Kidney (tissue), 14 donors: ENCODE measurements around the gene PDILT. TPM values are rescaled to one million over a fixed set of nuclear protein-coding genes. Genes with fewer than 3 reads are reported as not detected.

Source experiments
- DNase-seq, 5 donors: peaks; one replicate each; pipeline ENCODE4 v3.0.0-alpha.2; 2013 to 2020
- FAIRE-seq: peaks from 2 replicates; lab custom pipeline; 2012; peaks lifted over from hg19 to GRCh38; lab: Jason Lieb, UNC
- H3K27ac ChIP-seq, 2 donors: one replicate each; pipeline ENCODE4 v1.7.0; 2013; ENCODE audit warnings: low read depth in 2 of 2, low read length in 2 of 2, inconsistent platforms in 1 of 2
- H3K27me3 ChIP-seq: one replicate; pipeline ENCODE4 v1.7.1; 2013; ENCODE audit warnings: low read length, inconsistent platforms; ENCODE audit not compliant: control insufficient read depth, insufficient read depth
- H3K36me3 ChIP-seq, 3 donors: one replicate each; pipeline versions ENCODE4 v1.7.0 to v1.7.1; 2013; ENCODE audit warnings: low read length in 3 of 3, control low read depth in 1 of 3, inconsistent platforms in 1 of 3; ENCODE audit not compliant: insufficient read depth in 3 of 3, control insufficient read depth in 2 of 3
- H3K4me1 ChIP-seq, 3 donors: one replicate each; pipeline versions ENCODE4 v1.7.0 to v1.7.1; 2013; ENCODE audit warnings: low read length in 3 of 3, inconsistent platforms in 1 of 3, low read depth in 1 of 3; ENCODE audit not compliant: control insufficient read depth in 2 of 3, insufficient read depth in 2 of 3
- H3K4me3 ChIP-seq, 3 donors: one replicate each; pipeline versions ENCODE4 v1.7.0 to v1.8.1; 2013; ENCODE audit warnings: low read length in 3 of 3, control low read depth in 1 of 3, inconsistent platforms in 1 of 3
- H3K9ac ChIP-seq, 3 donors: one replicate each; pipeline versions ENCODE4 v1.7.0 to v1.7.1; 2013; ENCODE audit warnings: low read length in 3 of 3, control low read depth in 1 of 3, inconsistent platforms in 1 of 3
- H3K9me3 ChIP-seq, 3 donors: one replicate each; pipeline versions ENCODE4 v1.7.0 to v1.7.1; 2013; ENCODE audit warnings: low read length in 3 of 3, control low read depth in 1 of 3, inconsistent platforms in 1 of 3; ENCODE audit not compliant: control insufficient read depth in 2 of 3, insufficient read depth in 1 of 3
- intact Hi-C: fragments of 100-400 bp; cut with DNase I; formaldehyde crosslinking; loops from one replicate; pipeline ENCODE4 v1.11.1; 2022
- polyA plus RNA-seq: library from polyadenylated mRNA; stranded (reverse); fragments of 350-450 nt; fragmentation: Illumina TruSeq; extraction: RNeasy Lipid Tissue Mini Kit (QIAGEN cat#74804); gene quantifications from one replicate; pipeline ENCODE4 v1.2.3, GENCODE V29; 2014; ENCODE audit warnings: low read depth, low replicate concordance; ENCODE audit not compliant: insufficient read depth
- total RNA-seq: library from RNA; stranded (reverse); fragmentation: NEBNext Ultra II Directional; extraction: Animal tissue kit (Norgen Biotek cat#: 25700); gene quantifications from one replicate; pipeline ENCODE4 v1.2.1, GENCODE V29; 2021
- TF ChIP-seq, protein P1 (sequence below): IDR thresholded peaks from 3 replicates; pipeline ENCODE4 v1.5.1; 2012; ENCODE audit warnings: mild to moderate bottlenecking, moderate library complexity, borderline replicate concordance; ENCODE audit not compliant: insufficient read depth; ENCODE audit errors: extremely low read depth
- donor health status: control.
- donor health status: control.
- donor health status: control.
- donor health status: control.
- donor health status: control.
- donor health status: DM: yes; HTN: yes; CAD: no.
- donor health status: Normal renal cell carcinoma (clear cell type).

PDILT gene
- total and polyA plus RNA-seq, 2 donors from 2014 or later, result not detected

DNA sequence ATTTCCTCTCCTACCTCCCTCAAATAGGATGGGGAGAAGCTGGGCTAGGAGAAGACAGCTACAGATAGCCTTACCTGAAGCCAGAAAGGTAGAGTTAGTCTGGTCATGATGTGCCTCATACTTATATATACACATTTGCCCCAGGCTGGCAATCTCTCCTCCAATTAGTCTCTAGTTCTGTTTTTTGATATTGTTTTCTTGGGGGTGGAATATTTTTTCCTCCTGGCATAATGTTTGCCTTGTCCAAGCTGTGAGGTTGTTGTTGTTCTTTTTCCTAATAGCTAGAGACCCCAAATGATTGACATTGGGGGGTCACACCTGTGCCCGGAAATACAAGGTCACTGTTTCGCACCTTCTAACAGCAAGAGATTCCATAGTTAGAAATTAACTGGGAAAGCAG lies 51.9 kb downstream of the PDILT start, which contains the start of gene UMOD:
Gene UMOD, minus strand, starts transcription at position 101 of the 400 bp plus-strand sequence. CDS start 1,978 bp downstream, outside the sequence.
- Histone ChIP-seq H3K9me3 (no peaks in the 10 kb centered on the region), H3K27me3 (no peaks in the 10 kb centered on the region), H3K36me3 (no peaks in the 10 kb centered on the region), H3K4me3 (peak within 1 kb of the TSS in 2 of 3 donors; percentile 46 to 57), H3K9ac (peak within 1 kb of the TSS in 1 of 3 donors; percentile 68), H3K27ac (peak within 1 kb of the TSS; percentile 70 to 81), H3K4me1 (peaks cover 0 to 7% (median 4%) of the 10 kb centered on the region in 3 donors)
- intact Hi-C loops, result no loop called here
- TF ChIP-seq, protein P1, sequence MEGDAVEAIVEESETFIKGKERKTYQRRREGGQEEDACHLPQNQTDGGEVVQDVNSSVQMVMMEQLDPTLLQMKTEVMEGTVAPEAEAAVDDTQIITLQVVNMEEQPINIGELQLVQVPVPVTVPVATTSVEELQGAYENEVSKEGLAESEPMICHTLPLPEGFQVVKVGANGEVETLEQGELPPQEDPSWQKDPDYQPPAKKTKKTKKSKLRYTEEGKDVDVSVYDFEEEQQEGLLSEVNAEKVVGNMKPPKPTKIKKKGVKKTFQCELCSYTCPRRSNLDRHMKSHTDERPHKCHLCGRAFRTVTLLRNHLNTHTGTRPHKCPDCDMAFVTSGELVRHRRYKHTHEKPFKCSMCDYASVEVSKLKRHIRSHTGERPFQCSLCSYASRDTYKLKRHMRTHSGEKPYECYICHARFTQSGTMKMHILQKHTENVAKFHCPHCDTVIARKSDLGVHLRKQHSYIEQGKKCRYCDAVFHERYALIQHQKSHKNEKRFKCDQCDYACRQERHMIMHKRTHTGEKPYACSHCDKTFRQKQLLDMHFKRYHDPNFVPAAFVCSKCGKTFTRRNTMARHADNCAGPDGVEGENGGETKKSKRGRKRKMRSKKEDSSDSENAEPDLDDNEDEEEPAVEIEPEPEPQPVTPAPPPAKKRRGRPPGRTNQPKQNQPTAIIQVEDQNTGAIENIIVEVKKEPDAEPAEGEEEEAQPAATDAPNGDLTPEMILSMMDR, result no peak
- no peak for FAIRE-seq
- peak in 1 of 5 donors; percentile 15 for DNase-seq

- intact Hi-C loops, result no loop called here
- no peaks in the 10 kb centered on the region for H3K9me3 ChIP-seq
- FAIRE-seq (no peak), DNase-seq (no peak)
- H3K9ac ChIP-seq, result peak overlapping the region in 1 of 3 donors; percentile 62
- peak overlapping the region in 1 of 3 donors; percentile 57 for H3K4me3 ChIP-seq
- TF ChIP-seq, protein P1, result no peak
- no peaks in the 10 kb centered on the region for H3K27me3 ChIP-seq
- H3K36me3 ChIP-seq, result peaks cover 0 to 3% (median 0%) of the 10 kb centered on the region in 3 donors
- peaks cover 0 to 4% (median 4%) of the 10 kb centered on the region in 3 donors for H3K4me1 ChIP-seq
- peak overlapping the region in 1 of 2 donors; percentile 47 for H3K27ac ChIP-seq
Observed at GRCh38 chr16:20349615-20350014, 54.9 kb downstream of the PDILT start.

- H3K4me1 ChIP-seq, result peaks cover 0 to 4% (median 4%) of the 10 kb centered on the region in 3 donors
- H3K27me3 ChIP-seq, result no peaks in the 10 kb centered on the region
- peaks cover 0 to 3% (median 0%) of the 10 kb centered on the region in 3 donors for H3K36me3 ChIP-seq
- peak overlapping the region in 1 of 2 donors; percentile 76 for H3K27ac ChIP-seq
- FAIRE-seq (no peak), DNase-seq (peak; percentile 3 to 86 (median 33))
- H3K9me3 ChIP-seq, result no peaks in the 10 kb centered on the region
- peak overlapping the region in 1 of 3 donors; percentile 42 for H3K4me3 ChIP-seq
- TF ChIP-seq, protein P1, result peak; percentile 31
- H3K9ac ChIP-seq, result peak overlapping the region in 1 of 3 donors; percentile 46
- intact Hi-C loops, result no loop called here
Observed at GRCh38 chr16:20348365-20349185, 56.0 kb downstream of the PDILT start.
